ENCODE data around the gene SHISA7.

The SHISA7 gene

DNA sequence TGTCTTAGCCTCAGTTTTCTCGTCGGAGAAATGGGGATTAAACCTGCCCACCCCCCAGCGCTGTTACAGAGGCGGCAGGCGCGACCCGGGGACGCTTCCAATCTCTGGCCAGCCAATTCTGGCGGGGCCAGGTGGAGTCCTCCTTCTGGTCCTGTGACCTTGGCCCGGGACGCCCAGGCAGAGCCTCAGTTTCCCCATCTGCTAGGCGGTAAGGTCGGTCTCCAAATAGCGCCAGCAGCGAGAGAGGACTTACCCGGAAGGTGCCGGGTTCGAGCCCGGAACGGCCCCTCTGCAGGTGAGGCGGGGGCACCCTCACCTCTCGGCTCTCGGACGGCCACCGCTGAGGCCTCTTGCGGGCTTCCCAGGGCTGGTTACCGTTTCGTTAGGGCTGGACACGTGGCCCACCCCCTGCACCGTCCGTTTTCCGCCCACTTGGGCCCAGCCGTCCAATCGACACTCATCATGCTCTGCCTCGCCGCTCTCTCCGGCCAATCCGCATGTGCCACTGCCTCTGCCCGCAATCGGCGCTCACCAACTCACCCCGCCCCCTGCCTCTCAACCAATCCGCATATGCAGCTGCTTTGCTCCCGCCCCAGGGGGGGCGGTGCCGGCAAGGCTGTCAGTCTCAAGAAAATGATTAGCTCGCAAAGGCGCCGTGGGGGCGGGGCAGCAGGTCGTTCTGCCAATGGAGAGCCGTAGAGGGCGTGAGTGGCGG is 18.3 kb upstream of the SHISA7 start, which contains the start of gene ISOC2:
ISOC2 (minus strand) TSS at position 384 of the 715 bp plus-strand sequence. CDS start 5,156 bp downstream, outside the sequence.
- TF ChIP-seq, protein P1, sequence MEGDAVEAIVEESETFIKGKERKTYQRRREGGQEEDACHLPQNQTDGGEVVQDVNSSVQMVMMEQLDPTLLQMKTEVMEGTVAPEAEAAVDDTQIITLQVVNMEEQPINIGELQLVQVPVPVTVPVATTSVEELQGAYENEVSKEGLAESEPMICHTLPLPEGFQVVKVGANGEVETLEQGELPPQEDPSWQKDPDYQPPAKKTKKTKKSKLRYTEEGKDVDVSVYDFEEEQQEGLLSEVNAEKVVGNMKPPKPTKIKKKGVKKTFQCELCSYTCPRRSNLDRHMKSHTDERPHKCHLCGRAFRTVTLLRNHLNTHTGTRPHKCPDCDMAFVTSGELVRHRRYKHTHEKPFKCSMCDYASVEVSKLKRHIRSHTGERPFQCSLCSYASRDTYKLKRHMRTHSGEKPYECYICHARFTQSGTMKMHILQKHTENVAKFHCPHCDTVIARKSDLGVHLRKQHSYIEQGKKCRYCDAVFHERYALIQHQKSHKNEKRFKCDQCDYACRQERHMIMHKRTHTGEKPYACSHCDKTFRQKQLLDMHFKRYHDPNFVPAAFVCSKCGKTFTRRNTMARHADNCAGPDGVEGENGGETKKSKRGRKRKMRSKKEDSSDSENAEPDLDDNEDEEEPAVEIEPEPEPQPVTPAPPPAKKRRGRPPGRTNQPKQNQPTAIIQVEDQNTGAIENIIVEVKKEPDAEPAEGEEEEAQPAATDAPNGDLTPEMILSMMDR (conservative IDR thresholded peaks at IDR 0.05; ENCODE audit: low read length), result no peak
- DNase-seq (ENCODE audit: low read depth), result peak; percentile 100
- H3K4me3 ChIP-seq (ENCODE audit: low read length), result peak within 1 kb of the TSS; percentile 99

DNA sequence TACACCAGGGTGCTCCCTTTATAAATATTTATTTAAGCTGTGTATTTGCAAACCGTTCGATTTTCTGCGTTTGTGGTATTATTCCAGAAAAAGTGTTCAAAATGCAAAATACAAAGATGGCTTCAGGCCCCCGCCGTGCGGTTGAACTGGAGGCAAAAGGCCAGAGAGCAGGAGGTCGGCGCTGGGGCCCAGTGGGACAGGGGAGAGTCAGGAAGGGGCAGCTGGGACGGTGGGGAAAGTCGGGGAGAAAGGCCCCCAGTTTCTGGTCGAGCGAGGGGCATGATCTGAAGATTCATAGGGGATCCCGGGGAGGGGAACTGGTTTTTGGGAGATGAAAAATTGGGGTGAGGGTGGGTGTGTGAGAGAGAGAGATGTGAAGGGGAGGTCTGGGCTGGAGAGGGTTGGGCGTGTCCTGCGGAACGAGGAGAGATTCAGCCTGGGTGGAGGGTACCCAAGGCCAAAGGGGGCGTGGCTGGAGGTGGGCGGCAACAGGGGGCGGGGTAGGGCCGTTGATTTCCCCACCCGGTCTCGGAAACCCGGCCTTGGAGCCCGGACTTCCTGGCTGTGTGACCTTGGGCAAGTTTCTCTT is 17.7 kb upstream of the SHISA7 start:
- DNase-seq (ENCODE audit: low read depth), result peak; percentile 90
- TF ChIP-seq, protein P1 (conservative IDR thresholded peaks at IDR 0.05; ENCODE audit: low read length), result no peak
- H3K4me3 ChIP-seq (ENCODE audit: low read length), result peak overlapping the region; percentile 99

DNA sequence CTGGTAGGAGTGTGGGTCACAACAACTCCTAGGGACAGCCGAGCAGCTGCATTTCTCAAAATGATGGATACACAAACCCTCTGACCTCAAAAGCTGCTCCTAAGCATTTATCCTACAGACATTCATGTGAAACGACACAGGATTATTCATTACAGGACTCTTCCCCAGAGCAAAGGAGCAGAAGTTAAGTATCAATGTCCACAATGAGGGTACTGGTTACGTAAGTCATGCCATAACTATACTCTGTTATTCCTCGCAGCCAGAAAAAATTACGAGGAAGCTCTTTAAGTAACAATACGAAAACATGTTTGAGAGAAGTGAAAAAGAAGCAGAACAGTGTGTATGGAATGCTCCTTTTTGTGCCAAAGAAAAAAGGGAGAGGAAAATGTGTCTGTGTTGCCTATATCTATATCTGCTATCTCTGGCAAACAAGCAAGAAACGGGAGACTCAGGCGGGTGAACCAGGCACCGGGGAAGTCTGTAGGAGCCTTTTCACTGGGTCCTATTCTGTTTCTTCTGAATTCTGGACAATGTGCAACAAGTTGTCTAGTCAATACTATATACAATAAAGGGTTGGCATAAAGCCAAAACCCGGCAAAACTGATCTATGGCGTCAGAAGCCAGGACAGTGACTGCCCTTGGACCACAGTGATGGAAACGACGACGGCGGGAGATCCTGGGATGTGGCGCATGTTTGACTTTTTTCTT is 17.0 kb upstream of the SHISA7 start:
- DNase-seq (ENCODE audit: low read depth), result no peak

DNA sequence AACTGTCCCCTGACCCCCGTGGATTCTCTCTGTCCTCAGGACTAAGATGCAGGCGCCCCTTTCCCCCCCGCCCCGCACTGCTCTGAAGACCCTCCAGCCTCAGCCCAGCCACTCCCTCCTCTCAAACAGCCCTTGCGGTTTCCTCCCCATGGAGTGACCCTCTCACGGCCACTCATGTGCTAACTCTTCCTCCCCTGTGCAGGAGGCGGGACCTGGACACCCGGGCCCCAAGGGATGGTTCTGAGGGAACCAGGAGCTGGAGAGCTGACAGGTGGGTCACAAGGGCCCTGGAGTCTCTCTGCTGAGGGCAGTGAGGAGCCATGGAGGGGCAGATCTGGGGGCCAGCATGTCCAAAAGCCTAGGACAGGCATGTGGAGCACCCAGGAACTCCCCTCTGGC is 16.4 kb upstream of the SHISA7 start:
- DNase-seq (ENCODE audit: low read depth), result no peak
- TF ChIP-seq, protein P1 (conservative IDR thresholded peaks at IDR 0.05; ENCODE audit: low read length), result no peak
- H3K4me3 ChIP-seq (ENCODE audit: low read length), result peak overlapping the region; percentile 13

More for the DNA sequence above, 17.0 kb upstream of the SHISA7 start:
- TF ChIP-seq, protein P1 (conservative IDR thresholded peaks at IDR 0.05; ENCODE audit: low read length), result no peak
- H3K4me3 ChIP-seq (ENCODE audit: low read length), result peak overlapping the region; percentile 99

DNA sequence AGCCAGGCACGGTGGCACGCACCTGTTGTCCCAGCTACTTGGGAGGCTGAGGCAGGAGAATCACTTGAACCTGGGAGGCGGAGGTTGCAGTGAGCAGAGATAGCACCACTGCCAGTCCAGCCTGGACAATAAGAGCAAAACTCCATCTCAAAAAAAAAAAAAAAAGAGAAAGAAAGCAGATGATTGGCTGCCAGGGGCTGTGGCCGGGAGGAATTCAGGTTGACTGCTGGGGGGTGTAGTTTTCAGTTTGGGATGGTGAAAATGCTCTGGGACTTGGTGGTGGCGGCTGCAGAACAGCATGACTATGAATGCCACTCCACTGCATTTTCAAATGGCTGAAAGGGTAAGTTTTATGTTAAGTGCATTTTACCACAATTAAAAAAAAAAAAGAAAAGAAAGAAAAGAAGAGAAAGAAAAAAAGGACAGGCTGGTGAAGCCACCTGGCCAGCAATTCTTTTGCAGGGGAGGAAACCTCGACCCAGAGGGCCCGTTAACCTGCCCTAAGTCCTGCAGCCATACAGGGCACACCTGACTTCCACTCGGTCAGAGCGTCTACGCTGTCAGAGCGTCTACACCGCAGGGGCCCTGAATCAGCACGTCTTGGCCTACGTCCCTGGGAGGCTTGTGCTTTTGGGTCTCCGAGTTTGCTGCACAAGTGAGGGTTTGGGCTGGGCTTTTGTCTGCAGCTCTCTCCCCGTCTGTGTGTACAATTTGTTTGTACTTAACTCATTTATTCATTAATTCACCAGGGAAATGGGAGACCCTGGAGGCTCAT is 14.8 kb upstream of the SHISA7 start:
- no peak for DNase-seq (ENCODE audit: low read depth)
- TF ChIP-seq, protein P1 (conservative IDR thresholded peaks at IDR 0.05; ENCODE audit: low read length), result no peak
- H3K4me3 ChIP-seq (ENCODE audit: low read length), result no peak overlapping the region

DNA sequence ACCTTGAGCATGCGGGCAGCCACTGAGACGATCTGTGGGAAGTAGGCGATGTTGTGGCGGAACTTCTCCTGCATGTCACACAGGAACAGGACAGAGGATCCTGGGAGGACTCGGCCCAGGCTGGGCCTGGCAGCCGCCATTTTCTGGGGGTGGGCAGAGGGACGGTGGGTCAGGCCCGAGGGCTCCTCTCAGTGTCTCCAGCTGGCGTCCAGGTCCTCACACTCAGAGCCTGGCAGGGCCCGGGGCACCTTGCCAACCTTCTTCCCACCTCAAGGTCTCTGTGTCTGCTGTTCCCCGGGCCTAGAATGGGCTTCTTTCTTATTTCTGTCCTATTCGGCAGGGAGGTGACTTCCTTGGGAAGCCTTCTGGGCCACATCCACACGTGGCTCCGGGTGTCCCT is 13.2 kb upstream of the SHISA7 start:
- DNase-seq (ENCODE audit: low read depth), result no peak
- TF ChIP-seq, protein P1 (conservative IDR thresholded peaks at IDR 0.05; ENCODE audit: low read length), result no peak
- no peak overlapping the region for H3K4me3 ChIP-seq (ENCODE audit: low read length)
